ENCODE results near the gene ATP8A2.

Gene ATP8A2

DNA sequence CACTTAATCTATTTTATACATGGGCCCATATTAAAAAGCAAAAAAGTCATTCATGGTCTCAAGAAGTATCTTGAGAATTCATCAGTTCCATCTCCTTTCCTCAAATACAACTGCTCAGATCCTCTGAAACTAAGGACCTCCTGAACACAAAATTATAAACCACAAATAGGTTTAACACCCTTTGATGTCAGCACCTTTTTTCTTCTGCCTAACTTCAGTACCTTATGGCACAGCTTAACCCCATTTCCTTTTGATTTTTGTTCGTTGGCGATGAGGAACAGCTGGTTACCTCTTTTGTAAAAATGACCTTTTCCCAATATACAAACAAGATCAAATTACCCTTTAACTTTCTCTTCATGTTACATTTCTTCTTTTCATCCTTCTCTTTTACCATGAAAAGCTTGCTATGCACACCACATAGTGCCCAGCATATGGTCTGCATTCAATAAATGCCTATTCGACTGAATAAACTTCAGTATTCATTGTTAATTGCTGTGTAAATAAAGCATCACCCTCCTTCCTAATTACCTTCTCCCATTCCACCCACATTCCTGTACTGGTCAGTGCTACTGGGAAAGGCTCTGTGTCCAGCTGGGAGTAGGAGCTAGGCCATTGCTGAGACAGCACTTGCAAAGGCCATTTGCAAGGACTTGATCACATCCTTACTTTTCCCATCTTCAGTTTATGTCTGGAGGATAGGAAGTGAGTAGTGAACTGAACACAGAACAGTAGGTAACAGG lies 362.1 kb downstream of the ATP8A2 start:
- TF ChIP-seq, protein P1, sequence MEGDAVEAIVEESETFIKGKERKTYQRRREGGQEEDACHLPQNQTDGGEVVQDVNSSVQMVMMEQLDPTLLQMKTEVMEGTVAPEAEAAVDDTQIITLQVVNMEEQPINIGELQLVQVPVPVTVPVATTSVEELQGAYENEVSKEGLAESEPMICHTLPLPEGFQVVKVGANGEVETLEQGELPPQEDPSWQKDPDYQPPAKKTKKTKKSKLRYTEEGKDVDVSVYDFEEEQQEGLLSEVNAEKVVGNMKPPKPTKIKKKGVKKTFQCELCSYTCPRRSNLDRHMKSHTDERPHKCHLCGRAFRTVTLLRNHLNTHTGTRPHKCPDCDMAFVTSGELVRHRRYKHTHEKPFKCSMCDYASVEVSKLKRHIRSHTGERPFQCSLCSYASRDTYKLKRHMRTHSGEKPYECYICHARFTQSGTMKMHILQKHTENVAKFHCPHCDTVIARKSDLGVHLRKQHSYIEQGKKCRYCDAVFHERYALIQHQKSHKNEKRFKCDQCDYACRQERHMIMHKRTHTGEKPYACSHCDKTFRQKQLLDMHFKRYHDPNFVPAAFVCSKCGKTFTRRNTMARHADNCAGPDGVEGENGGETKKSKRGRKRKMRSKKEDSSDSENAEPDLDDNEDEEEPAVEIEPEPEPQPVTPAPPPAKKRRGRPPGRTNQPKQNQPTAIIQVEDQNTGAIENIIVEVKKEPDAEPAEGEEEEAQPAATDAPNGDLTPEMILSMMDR (IDR thresholded peaks at IDR 0.05) = no peak
- peaks cover 0 to 6% (median 4%) of the 10 kb centered on the region in 4 donors for H3K4me1 ChIP-seq
- H3K27ac ChIP-seq = no peak overlapping the region
- H3K36me3 ChIP-seq = no peaks in the 10 kb centered on the region
- no peak overlapping the region for H3K4me3 ChIP-seq
- intact Hi-C loops (cut with DNase I; ENCODE audit: low total_unique reads) = no loop called here
- DNase-seq = no peak
- no peaks in the 10 kb centered on the region for H3K9me3 ChIP-seq
- peaks cover 0 to 4% of the 10 kb centered on the region in 2 donors for H3K27me3 ChIP-seq

DNA sequence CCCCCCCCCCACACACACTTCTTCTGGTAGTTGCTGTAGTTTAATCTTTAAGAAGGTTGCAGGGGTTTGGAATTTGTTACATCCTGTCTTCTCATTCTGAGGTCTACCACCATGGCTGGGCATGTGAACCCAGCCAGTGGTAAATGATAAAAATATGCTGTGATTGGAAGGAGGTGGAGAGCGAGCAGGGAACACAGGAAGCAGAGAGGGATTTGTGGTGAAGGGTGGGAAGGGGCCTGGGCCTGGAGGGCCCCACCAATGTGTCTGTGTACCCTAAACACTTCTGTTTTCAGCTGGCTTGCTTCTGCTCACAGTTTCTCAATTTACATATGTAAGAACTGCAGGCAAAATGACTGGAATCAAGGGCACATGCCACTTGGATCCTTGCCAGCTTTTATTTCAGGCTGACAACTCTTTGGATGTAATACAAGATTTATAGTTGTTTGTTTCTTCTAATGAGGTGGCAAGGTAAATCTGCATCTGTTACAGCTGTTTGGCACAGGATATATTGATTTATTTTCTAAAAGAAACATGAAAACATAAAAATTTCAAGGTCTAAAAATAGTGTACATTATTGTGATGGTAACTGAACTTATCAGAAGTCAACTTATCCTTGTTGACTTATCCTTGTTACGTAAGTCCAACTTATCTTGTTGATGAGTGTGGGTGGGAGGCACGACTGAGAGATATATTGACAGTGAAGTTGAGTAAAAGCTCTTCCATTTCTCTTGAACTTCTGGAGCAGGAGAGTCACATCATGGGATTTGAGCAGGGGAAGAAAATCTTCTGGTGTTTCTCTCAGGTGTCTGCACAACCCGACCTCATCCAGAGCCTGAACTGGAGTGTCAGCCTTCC lies 366.8 kb downstream of the ATP8A2 start:
- no peak overlapping the region for H3K27ac ChIP-seq

DNA sequence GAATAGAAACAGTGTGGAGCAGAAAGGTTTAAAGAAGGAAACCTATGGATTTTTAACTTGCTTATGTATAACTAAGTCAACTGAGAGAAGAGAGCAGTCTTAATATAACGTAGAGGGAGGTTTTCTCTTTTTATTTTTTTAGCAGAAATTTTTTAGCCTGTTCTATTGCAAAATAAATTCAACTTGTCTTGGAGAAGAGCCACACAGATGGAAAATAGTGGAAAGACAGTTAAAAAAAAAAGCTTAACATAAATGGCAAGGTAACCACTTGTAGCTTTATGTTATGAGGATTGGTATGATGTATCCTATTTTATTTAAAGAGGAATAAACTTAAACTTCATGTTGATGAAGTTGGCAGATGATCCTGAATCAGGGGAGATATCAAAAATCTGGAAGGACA lies 367.6 kb downstream of the ATP8A2 start:
- no peak overlapping the region for H3K27ac ChIP-seq
- H3K4me3 ChIP-seq = no peak overlapping the region
- H3K9me3 ChIP-seq = no peaks in the 10 kb centered on the region
- no peaks in the 10 kb centered on the region for H3K27me3 ChIP-seq
- TF ChIP-seq, protein P1 (IDR thresholded peaks at IDR 0.05) = no peak
- intact Hi-C loops (cut with DNase I; ENCODE audit: low total_unique reads) = no loop called here
- DNase-seq = no peak
- H3K36me3 ChIP-seq = no peaks in the 10 kb centered on the region
- H3K4me1 ChIP-seq = peaks cover 0 to 7% (median 5%) of the 10 kb centered on the region in 4 donors

More for the DNA sequence above, 366.8 kb downstream of the ATP8A2 start:
- no peak overlapping the region for H3K4me3 ChIP-seq
- no peak for DNase-seq
- intact Hi-C loops (cut with DNase I; ENCODE audit: low total_unique reads) = no loop called here
- H3K4me1 ChIP-seq = peaks cover 0 to 7% (median 5%) of the 10 kb centered on the region in 4 donors
- TF ChIP-seq, protein P1 (IDR thresholded peaks at IDR 0.05) = no peak
- H3K36me3 ChIP-seq = no peaks in the 10 kb centered on the region
- H3K9me3 ChIP-seq = no peaks in the 10 kb centered on the region
- H3K27me3 ChIP-seq = no peaks in the 10 kb centered on the region

GRCh38 chr13:25741796-25742195 lies 370.0 kb downstream of the ATP8A2 start:
- intact Hi-C loops (cut with DNase I; ENCODE audit: low total_unique reads) = no loop called here

GRCh38 chr13:25742220-25742619 lies 370.4 kb downstream of the ATP8A2 start:
- no peaks in the 10 kb centered on the region for H3K36me3 ChIP-seq
- peaks cover 0 to 7% (median 5%) of the 10 kb centered on the region in 4 donors for H3K4me1 ChIP-seq
- H3K4me3 ChIP-seq = no peak overlapping the region
- no peaks in the 10 kb centered on the region for H3K27me3 ChIP-seq
- DNase-seq = no peak
- no peaks in the 10 kb centered on the region for H3K9me3 ChIP-seq
- no peak overlapping the region for H3K27ac ChIP-seq
- TF ChIP-seq, protein P1 (IDR thresholded peaks at IDR 0.05) = no peak
- intact Hi-C loops (cut with DNase I; ENCODE audit: low total_unique reads) = no loop called here

More at GRCh38 chr13:25741796-25742195, 370.0 kb downstream of the ATP8A2 start:
- no peaks in the 10 kb centered on the region for H3K27me3 ChIP-seq
- no peak for DNase-seq
- H3K36me3 ChIP-seq = no peaks in the 10 kb centered on the region
- H3K4me1 ChIP-seq = peaks cover 0 to 7% (median 5%) of the 10 kb centered on the region in 4 donors
- TF ChIP-seq, protein P1 (IDR thresholded peaks at IDR 0.05) = no peak
- H3K4me3 ChIP-seq = no peak overlapping the region
- H3K27ac ChIP-seq = no peak overlapping the region
- no peaks in the 10 kb centered on the region for H3K9me3 ChIP-seq

Measured in tibial artery (tissue), 4 donors.